ENCODE results near the gene TXNDC17. TPM values are rescaled to one million over a fixed set of nuclear protein-coding genes. Genes with fewer than 3 reads are reported as not detected.
A peak's percentile ranks its signal among the peaks of the same experiment; 100 is the strongest.

The TXNDC17 gene
- total RNA-seq, 3 donors from 2014 or later = 52.2 to 115 (median 106) TPM

DNA sequence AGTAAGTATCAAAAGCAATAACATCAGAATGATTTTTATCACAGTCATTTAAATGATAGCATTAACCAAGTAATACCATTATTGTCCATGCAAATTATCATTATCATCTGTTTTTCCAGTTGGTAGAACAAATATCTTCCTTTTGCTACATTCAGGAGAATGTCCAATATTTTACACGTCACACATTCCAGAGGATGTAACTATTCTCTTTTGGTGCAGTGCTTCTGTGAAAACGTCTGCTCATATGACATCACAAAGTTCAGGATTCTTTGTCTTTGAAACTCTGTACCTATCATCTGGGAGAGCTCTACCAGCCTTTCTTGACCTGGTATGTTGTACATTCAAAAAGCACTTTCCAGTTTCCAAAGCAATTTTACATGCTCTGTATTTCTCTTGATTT lies 44.3 kb upstream of the TXNDC17 start:
- intact Hi-C loops (cut with DNase I, micrococcal nuclease) = no loop called here
- H3K36me3 ChIP-seq (ENCODE audit: low read depth) = no peaks in the 10 kb centered on the region
- TF ChIP-seq, protein P1, sequence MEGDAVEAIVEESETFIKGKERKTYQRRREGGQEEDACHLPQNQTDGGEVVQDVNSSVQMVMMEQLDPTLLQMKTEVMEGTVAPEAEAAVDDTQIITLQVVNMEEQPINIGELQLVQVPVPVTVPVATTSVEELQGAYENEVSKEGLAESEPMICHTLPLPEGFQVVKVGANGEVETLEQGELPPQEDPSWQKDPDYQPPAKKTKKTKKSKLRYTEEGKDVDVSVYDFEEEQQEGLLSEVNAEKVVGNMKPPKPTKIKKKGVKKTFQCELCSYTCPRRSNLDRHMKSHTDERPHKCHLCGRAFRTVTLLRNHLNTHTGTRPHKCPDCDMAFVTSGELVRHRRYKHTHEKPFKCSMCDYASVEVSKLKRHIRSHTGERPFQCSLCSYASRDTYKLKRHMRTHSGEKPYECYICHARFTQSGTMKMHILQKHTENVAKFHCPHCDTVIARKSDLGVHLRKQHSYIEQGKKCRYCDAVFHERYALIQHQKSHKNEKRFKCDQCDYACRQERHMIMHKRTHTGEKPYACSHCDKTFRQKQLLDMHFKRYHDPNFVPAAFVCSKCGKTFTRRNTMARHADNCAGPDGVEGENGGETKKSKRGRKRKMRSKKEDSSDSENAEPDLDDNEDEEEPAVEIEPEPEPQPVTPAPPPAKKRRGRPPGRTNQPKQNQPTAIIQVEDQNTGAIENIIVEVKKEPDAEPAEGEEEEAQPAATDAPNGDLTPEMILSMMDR (IDR thresholded peaks at IDR 0.05) = no peak
- ATAC-seq = no peak
- H3K4me1 ChIP-seq (ENCODE audit: low read depth) = peaks cover 15% of the 10 kb centered on the region
- no peaks in the 10 kb centered on the region for H3K9me3 ChIP-seq
- no peak overlapping the region for H3K4me3 ChIP-seq
- no peak for DNase-seq

DNA sequence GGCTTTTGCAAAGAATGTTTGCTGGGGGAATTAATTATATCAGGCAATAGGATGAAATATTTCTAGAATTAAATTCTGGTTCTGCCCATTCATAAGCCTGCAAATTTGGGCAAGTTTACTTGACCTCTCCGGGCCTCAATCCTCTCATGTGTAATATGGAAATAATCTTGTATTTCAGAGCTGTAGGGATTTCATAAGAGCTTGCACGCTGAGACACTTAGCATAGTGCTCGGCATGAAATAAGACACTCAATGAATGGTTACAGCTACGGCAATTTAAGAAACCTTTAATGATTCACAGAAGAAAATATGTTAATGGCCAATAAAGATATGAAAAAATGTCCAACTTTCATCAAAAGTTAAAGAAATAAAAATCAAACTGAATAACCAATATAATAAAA lies 43.9 kb upstream of the TXNDC17 start:
- ATAC-seq = no peak
- TF ChIP-seq, protein P1 (IDR thresholded peaks at IDR 0.05) = no peak
- no peak for DNase-seq
- Histone ChIP-seq H3K36me3 (ENCODE audit: low read depth) (no peaks in the 10 kb centered on the region), H3K9me3 (no peaks in the 10 kb centered on the region), H3K4me1 (ENCODE audit: low read depth) (peaks cover 15% of the 10 kb centered on the region), H3K4me3 (no peak overlapping the region)
- intact Hi-C loops (cut with DNase I, micrococcal nuclease) = no loop called here

DNA sequence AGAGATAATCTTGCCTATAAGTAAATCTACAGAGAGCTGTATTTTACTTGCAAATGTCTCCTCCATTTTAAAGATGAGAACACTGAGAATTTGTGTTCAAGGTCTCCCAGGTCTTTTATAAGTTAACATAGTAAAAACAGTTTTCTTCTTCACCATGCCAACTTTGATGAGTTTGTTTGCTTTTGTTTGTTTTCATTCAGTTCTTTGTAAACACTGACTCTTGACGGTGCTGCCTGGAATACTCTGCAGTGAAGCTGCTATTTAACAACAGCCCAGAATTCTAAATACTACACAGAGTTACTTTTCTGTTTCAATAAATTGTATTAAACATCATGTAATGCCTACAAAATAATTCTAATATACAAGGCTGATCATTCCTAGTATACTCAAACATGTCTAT lies 43.1 kb upstream of the TXNDC17 start:
- H3K36me3 ChIP-seq (ENCODE audit: low read depth) = no peaks in the 10 kb centered on the region
- TF ChIP-seq, protein P1 (IDR thresholded peaks at IDR 0.05) = no peak
- intact Hi-C loops (cut with DNase I, micrococcal nuclease) = no loop called here

DNA sequence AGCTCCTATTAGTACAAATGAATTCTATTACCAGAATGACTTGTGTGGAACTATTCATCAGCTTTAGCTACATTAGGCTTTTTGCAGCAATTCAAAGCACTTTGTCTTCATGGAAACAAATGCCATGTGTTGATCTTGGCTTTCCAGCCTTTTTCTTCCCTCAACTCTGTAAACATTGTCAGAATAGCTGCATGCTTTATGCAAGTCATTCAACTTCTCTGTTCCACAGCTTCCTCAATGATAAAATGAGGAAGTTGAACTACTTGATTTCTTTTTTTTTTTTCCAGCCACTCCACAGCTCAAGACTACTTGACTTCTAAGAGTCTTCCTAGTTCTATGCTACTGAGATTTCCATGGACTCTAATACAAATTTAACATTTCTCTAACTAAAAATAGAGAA lies 41.5 kb upstream of the TXNDC17 start:
- TF ChIP-seq, protein P1 (IDR thresholded peaks at IDR 0.05) = no peak
- H3K4me1 ChIP-seq (ENCODE audit: low read depth) = peaks cover 15% of the 10 kb centered on the region
- ATAC-seq (peak; percentile 87), DNase-seq (no peak)
- H3K36me3 ChIP-seq (ENCODE audit: low read depth) = no peaks in the 10 kb centered on the region
- H3K9me3 ChIP-seq = no peaks in the 10 kb centered on the region
- intact Hi-C loops (cut with DNase I, micrococcal nuclease) = no loop called here
- H3K4me3 ChIP-seq = no peak overlapping the region

More for the DNA sequence above, 43.1 kb upstream of the TXNDC17 start:
- DNase-seq (no peak), ATAC-seq (no peak)
- Histone ChIP-seq H3K9me3 (no peaks in the 10 kb centered on the region), H3K4me1 (ENCODE audit: low read depth) (peaks cover 15% of the 10 kb centered on the region), H3K4me3 (no peak overlapping the region)

DNA sequence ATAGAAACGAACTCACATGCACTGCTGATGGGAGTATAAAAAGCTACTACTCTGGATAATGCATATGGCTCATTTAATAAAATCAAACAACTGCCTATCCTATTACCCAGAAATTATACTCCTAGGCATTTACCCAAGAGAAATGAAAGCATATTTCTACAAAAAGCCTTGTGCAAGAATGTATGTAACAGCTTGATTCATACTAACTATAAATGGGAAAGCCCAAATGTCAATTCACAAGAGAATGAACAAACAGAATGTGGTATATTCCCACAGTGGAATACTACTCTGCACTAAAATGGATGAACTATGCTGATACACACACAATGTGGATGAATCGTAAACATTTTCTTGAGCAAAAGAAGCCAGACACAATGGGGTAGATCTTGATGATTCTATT lies 38.7 kb upstream of the TXNDC17 start:
- no peaks in the 10 kb centered on the region for H3K9me3 ChIP-seq
- DNase-seq = no peak
- TF ChIP-seq, protein P1 (IDR thresholded peaks at IDR 0.05) = no peak
- no peaks in the 10 kb centered on the region for H3K36me3 ChIP-seq (ENCODE audit: low read depth)
- intact Hi-C loops (cut with DNase I, micrococcal nuclease) = no loop called here
- ATAC-seq = no peak
- no peak overlapping the region for H3K4me3 ChIP-seq
- peaks cover 15% of the 10 kb centered on the region for H3K4me1 ChIP-seq (ENCODE audit: low read depth)

DNA sequence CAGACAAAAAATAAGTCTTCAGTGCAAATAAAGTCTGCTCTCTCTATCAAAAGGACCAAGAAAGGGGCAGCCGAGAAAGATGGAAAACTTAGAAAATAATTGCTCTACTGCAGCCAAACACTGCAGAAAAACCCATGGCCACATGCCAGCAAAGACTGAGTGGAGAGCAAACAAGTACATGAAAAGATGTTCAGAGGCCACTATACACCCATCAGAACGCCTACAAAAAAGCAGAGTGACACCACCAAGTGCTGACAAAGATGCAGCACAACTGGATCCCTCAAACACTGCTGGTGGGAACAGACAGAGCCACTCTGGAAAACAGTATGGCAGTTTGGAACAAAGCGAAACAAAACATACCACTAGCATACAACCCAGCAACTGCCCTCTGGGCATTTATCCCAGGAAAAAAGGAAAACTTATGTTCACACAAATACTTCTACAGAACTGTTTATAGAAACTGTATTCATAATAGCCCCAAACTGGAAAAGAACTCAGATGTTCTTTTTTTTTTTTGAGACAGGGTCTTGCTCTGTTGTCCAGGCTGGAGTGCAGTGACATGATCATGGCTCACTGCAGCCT lies 37.0 kb upstream of the TXNDC17 start:
- intact Hi-C loops (cut with DNase I, micrococcal nuclease) = no loop called here
- H3K4me1 ChIP-seq (ENCODE audit: low read depth) = peaks cover 5% of the 10 kb centered on the region
- no peaks in the 10 kb centered on the region for H3K9me3 ChIP-seq
- TF ChIP-seq, protein P1 (IDR thresholded peaks at IDR 0.05) = no peak
- no peak overlapping the region for H3K4me3 ChIP-seq
- DNase-seq (no peak), ATAC-seq (no peak)
- H3K36me3 ChIP-seq (ENCODE audit: low read depth) = no peaks in the 10 kb centered on the region

Data from mucosa of descending colon (tissue), 3 donors.